ENCODE data around the gene NKRF. TPM values are rescaled to one million over a fixed set of nuclear protein-coding genes. Genes with fewer than 3 reads are reported as not detected.
"Not testable (repeated sequence)": the region's sequence is repeated elsewhere in the genome, so short reads cannot be mapped to it uniquely, and the experiment has no call there.

NKRF gene
- total RNA-seq, 1 donor from 2014 or later: 3.7 TPM

DNA sequence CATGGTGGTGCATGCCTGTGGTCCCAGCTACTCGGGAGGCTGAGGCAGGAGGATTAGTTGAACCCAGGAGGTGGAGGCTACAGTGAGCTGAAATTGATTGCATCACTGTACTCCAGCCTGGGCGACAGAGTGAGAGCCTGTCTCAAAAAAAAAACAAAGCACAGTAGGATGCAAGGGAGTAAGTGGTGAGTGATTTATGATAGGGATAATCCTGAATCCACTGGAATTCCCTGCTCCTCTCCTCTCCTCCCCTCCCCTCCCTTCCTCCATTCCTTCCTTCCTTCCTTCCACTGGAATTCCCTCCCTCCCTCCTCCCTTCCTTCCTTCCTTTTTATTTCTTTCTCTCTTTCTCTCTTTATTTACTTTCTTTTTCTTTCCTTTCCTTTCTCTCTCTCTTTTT lies 40.9 kb upstream of the NKRF start:
- TF ChIP-seq, protein P1, sequence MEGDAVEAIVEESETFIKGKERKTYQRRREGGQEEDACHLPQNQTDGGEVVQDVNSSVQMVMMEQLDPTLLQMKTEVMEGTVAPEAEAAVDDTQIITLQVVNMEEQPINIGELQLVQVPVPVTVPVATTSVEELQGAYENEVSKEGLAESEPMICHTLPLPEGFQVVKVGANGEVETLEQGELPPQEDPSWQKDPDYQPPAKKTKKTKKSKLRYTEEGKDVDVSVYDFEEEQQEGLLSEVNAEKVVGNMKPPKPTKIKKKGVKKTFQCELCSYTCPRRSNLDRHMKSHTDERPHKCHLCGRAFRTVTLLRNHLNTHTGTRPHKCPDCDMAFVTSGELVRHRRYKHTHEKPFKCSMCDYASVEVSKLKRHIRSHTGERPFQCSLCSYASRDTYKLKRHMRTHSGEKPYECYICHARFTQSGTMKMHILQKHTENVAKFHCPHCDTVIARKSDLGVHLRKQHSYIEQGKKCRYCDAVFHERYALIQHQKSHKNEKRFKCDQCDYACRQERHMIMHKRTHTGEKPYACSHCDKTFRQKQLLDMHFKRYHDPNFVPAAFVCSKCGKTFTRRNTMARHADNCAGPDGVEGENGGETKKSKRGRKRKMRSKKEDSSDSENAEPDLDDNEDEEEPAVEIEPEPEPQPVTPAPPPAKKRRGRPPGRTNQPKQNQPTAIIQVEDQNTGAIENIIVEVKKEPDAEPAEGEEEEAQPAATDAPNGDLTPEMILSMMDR (IDR thresholded peaks at IDR 0.05; ENCODE audit: borderline replicate concordance): no peak
- intact Hi-C loops (cut with micrococcal nuclease): no loop called here
- Histone ChIP-seq H3K27ac (replicated peaks) (no peak overlapping the region), H3K9me3 (replicated peaks) (no peaks in the 10 kb centered on the region), H3K4me3 (no peak overlapping the region), H3K4me1 (no peaks in the 10 kb centered on the region), H3K36me3 (no peaks in the 10 kb centered on the region), H3K27me3 (ENCODE audit: low read depth) (no peaks in the 10 kb centered on the region)
- no peak for DNase-seq

DNA sequence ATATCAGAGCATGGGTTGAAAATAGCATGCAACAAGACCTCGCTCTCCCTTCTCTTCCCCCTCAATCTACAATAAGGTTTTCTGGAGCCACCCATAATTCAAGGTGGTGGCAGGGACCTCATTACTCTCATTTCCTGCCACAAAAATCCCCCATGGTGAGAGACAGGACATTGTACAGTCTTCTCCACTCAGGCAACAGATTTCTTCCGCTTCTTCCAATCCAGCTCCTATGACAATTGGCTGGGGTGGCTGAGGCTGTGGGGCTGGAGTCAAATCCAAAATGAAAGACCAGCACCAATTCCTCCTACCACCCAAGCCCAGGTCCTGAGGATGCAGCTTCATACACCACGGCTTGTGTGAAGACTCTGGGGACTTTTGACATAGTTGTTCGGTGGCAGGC lies 40.3 kb upstream of the NKRF start:
- no peaks in the 10 kb centered on the region for H3K4me1 ChIP-seq
- H3K27ac ChIP-seq (replicated peaks): no peak overlapping the region
- DNase-seq: no peak
- H3K4me3 ChIP-seq: no peak overlapping the region
- no peaks in the 10 kb centered on the region for H3K9me3 ChIP-seq (replicated peaks)
- intact Hi-C loops (cut with micrococcal nuclease): no loop called here
- TF ChIP-seq, protein P1 (IDR thresholded peaks at IDR 0.05; ENCODE audit: borderline replicate concordance): no peak
- H3K36me3 ChIP-seq: no peaks in the 10 kb centered on the region
- no peaks in the 10 kb centered on the region for H3K27me3 ChIP-seq (ENCODE audit: low read depth)

GRCh38 chrX:119643696-119644095 lies 37.5 kb upstream of the NKRF start:
- Histone ChIP-seq H3K36me3 (no peaks in the 10 kb centered on the region), H3K9me3 (replicated peaks) (no peaks in the 10 kb centered on the region), H3K4me3 (no peak overlapping the region), H3K27ac (replicated peaks) (no peak overlapping the region), H3K4me1 (no peaks in the 10 kb centered on the region), H3K27me3 (ENCODE audit: low read depth) (no peaks in the 10 kb centered on the region)
- TF ChIP-seq, protein P1 (IDR thresholded peaks at IDR 0.05; ENCODE audit: borderline replicate concordance): no peak
- intact Hi-C loops (cut with micrococcal nuclease): no loop called here
- DNase-seq: no peak

DNA sequence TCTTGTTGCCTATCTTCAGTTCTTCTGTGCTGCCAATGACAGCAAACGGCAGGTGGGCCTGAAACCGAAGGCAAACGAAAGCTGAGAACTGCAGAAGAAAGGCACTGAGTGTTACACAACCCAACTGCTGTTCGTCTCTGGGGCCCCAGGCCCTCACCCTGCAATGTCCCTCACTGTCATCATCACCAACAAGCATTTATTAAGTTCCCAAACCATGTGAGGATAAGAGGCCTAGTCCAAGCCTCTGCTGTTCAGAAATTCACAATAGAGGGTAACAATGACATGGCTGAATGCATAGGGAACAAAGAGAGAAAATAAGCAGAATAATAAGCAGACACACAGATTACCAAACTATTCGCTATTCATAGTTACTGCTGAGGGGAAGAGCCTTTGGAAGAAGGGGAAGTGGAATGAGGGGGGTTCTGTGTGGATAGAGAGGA lies 34.5 kb upstream of the NKRF start:
- Histone ChIP-seq H3K27me3 (ENCODE audit: low read depth) (no peaks in the 10 kb centered on the region), H3K4me1 (no peaks in the 10 kb centered on the region), H3K9me3 (replicated peaks) (no peaks in the 10 kb centered on the region), H3K4me3 (no peak overlapping the region), H3K27ac (replicated peaks) (no peak overlapping the region), H3K36me3 (no peaks in the 10 kb centered on the region)
- TF ChIP-seq, protein P1 (IDR thresholded peaks at IDR 0.05; ENCODE audit: borderline replicate concordance): no peak
- intact Hi-C loops (cut with micrococcal nuclease): no loop called here
- no peak for DNase-seq

DNA sequence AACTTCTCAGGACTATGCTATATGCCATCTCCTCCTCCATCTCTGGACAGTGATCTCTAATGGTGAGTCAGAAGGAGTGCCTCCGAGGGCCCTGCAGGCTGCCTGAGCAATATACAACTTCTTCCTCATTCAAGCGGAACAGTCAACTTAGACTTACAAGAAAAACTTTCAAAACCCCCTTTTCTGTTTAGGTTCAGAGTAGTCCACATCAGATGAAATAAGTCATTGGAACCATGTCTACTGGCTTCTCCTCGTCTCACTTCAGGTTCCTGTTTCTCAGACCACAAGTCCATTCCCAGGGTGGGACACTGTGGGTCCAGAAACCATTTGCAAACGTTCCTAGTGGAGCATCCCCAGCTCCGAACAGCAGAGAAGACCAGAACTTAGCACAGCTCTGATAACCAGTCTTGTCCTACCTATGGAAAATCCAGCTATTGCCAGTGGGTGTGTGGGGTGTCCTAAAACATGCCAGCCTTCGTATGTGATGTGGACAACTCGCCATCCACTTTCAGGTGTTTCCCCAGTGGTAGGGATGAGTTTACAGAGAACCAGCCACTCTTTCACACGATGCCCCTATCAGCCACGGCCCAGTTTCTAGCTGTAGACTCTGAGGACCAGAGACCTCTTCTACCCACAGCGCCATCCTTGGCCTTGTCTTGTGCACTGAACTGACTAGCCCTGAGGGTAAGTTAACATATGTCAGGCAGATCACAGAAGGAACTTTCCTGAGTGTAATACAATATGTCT lies 32.7 kb upstream of the NKRF start:
- intact Hi-C loops (cut with micrococcal nuclease): no loop called here
- H3K36me3 ChIP-seq: no peaks in the 10 kb centered on the region
- TF ChIP-seq, protein P1 (IDR thresholded peaks at IDR 0.05; ENCODE audit: borderline replicate concordance): no peak
- DNase-seq: no peak
- H3K4me3 ChIP-seq: no peak overlapping the region
- H3K9me3 ChIP-seq (replicated peaks): no peaks in the 10 kb centered on the region
- H3K27ac ChIP-seq (replicated peaks): no peak overlapping the region
- no peaks in the 10 kb centered on the region for H3K4me1 ChIP-seq
- H3K27me3 ChIP-seq (ENCODE audit: low read depth): no peaks in the 10 kb centered on the region

DNA sequence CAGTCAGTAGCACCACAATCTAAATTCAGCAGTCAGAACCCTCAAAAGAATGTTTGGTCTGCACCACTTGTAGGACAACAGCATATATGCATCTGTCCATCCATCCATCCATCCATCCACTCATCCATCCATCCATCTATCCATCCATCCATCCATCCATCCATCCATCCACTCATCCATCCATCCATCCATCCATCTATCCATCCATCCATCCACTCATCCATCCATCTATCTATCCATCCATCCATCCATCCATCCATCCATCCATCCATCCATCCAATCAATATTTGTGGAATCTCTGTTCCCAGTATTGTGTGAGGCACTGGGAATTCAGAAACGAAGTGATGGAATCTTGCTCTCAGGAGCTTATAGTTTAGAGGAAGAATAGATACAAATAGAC lies 31.2 kb upstream of the NKRF start:
- H3K36me3 ChIP-seq; H3K4me3 ChIP-seq; H3K4me1 ChIP-seq; intact Hi-C loops (cut with micrococcal nuclease); H3K9me3 ChIP-seq (replicated peaks); H3K27ac ChIP-seq (replicated peaks); H3K27me3 ChIP-seq (ENCODE audit: low read depth); DNase-seq: not testable (repeated sequence)

All from left ventricle myocardium inferior (tissue), 1 donor.